ENCODE measurements around the gene PTGFRN.

DNA sequence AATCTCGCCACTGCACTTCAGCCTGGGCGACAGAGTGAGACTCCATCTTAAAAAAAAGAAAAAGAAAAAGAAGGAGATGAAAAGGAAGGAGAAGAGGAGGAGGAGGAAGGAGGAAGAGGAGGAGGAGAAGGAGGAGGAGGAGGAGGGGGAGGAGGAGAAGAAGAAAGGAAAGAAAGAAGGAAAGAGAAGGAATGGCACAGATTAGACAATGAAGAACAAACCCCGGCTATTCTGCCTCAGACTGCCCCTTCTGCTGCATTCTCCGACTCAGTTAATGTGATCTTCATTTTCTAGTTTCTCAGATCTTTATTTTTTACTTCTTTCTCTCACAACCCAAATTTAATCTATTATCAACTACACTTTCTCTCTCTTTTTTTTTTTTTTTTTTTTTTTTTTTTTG lies 40.1 kb upstream of the PTGFRN start:
- TF ChIP-seq EZH2phosphoT487 (IDR thresholded peaks at IDR 0.05; ENCODE audit: borderline replicate concordance, low read length): no peak
- no peak for TF ChIP-seq EZH2 (IDR thresholded peaks at IDR 0.05; ENCODE audit: low read length, unreplicated experiment)
